DOHH2 (cell line): ENCODE data around the gene SPON2.

Experiments
- H3F3A ChIP-seq: fragments of 200-600 bp; sonication (generic), shearing (Covaris generic); 2 replicates; pipeline ENCODE4 v1.6.0; 2016; ENCODE audit warnings: antibody characterized with exemption, mild to moderate bottlenecking; ENCODE audit not compliant: control insufficient read depth, insufficient read depth
- H3K27ac ChIP-seq: fragments of 200-600 bp; sonication (generic); 2 replicates; pipeline ENCODE4 v1.5.1; 2014; ENCODE audit warnings: low read depth, mild to moderate bottlenecking, low read length, moderate library complexity
- H3K27me3 ChIP-seq: fragments of 200-600 bp; sonication (generic); 2 replicates; pipeline ENCODE4 v1.6.1; 2014; ENCODE audit warnings: mild to moderate bottlenecking, low read length, mixed read lengths; ENCODE audit not compliant: control insufficient read depth
- H3K36me3 ChIP-seq: fragments of 200-600 bp; sonication (generic); 2 replicates; pipeline ENCODE4 v1.6.1; 2014; ENCODE audit warnings: mild to moderate bottlenecking, low read length, moderate library complexity, mixed read lengths; ENCODE audit not compliant: control insufficient read depth
- H3K4me1 ChIP-seq: fragments of 200-600 bp; sonication (generic); 2 replicates; pipeline ENCODE4 v1.6.1; 2014; ENCODE audit warnings: mild to moderate bottlenecking, low read length, mixed read lengths; ENCODE audit not compliant: control insufficient read depth
- H3K4me2 ChIP-seq: fragments of 200-600 bp; sonication (generic); 2 replicates; pipeline ENCODE4 v1.6.0; 2014; ENCODE audit warnings: mild to moderate bottlenecking, low read length, moderate library complexity
- H3K4me3 ChIP-seq: fragments of 200-600 bp; sonication (generic); 2 replicates; pipeline ENCODE4 v1.5.1; 2014; ENCODE audit warnings: mild to moderate bottlenecking, low read length, mixed read lengths
- H3K79me2 ChIP-seq: fragments of 200-600 bp; sonication (generic); 2 replicates; pipeline ENCODE4 v1.6.1; 2014; ENCODE audit warnings: mild to moderate bottlenecking, low read length, mixed read lengths; ENCODE audit not compliant: control insufficient read depth
- H3K9me2 ChIP-seq: fragments of 200-600 bp; sonication (generic); replicated peaks from 2 replicates; pipeline ENCODE4 v1.6.1; 2014; ENCODE audit warnings: mild to moderate bottlenecking, low read length, mixed read lengths; ENCODE audit not compliant: control insufficient read depth
- H3K9me3 ChIP-seq: fragments of 200-600 bp; sonication (generic); 2 replicates; pipeline ENCODE4 v1.6.1; 2014; ENCODE audit warnings: antibody characterized with exemption, low read length, mixed read lengths; ENCODE audit not compliant: control insufficient read depth, insufficient read depth
- H4K20me1 ChIP-seq: fragments of 200-600 bp; sonication (generic); 2 replicates; pipeline ENCODE4 v1.6.0; 2014; ENCODE audit warnings: low read depth, mild to moderate bottlenecking, antibody characterized with exemption, low read length, moderate library complexity; ENCODE audit not compliant: control insufficient read depth, insufficient read depth
- EZH2phosphoT487 ChIP-seq: fragments of 200-600 bp; sonication (generic); IDR thresholded peaks from 2 replicates; pipeline ENCODE4 v1.6.1; 2017; ENCODE audit warnings: borderline replicate concordance, mild to moderate bottlenecking, antibody characterized with exemption, low read length, moderate library complexity, mixed read lengths
- TF ChIP-seq, protein P1 (sequence below): fragments of 200-600 bp; sonication (generic); IDR thresholded peaks from one replicate; pipeline ENCODE4 v1.5.1; 2014; ENCODE audit warnings: antibody characterized with exemption, mild to moderate bottlenecking, low read depth, low read length; ENCODE audit not compliant: poor library complexity, severe bottlenecking

Gene SPON2

DNA sequence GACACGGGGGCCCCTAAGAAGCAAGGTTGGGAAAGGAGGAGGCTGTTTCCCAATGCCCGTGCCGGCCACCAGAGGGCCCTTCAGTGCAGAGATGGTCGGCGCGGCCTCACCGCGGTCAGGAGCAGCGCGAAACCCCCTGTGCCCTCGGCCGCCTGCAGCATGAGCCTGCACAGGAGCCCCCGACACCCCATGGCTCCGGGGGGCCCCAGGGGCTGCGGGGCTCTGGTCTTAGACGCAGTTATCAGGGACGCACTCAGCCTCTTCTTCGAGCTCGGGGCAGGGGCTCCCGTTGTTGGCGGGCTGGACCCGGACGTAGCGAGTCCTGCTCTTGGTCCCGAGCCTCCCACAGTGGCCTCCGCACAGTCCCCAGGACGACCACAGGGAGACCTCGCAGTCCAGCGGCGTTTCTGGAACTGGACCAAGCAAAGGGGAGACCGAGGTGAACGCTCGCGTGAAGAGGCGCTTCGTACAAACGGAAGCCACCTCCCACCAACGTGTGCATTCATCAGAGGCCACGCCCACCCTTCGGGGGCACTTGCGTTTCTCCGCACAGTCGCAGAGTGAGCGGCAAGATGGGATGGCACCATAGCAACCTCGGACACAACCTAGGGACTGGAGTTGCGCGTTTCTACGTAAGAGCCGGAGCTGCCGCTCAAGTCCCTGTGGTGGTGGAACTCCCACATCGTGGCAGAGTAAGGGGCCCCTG lies 5.0 kb downstream of the SPON2 start:
- H3F3A ChIP-seq, result peaks cover 5% of the 10 kb centered on the region
- H3K4me3 ChIP-seq, result peak overlapping the region; percentile 88
- no peaks in the 10 kb centered on the region for H3K36me3 ChIP-seq
- H3K9me2 ChIP-seq, result no peaks in the 10 kb centered on the region
- H3K27ac ChIP-seq, result peak overlapping the region; percentile 68
- peaks cover 7% of the 10 kb centered on the region; the same call in 1 of the 2 replicates for H3K9me3 ChIP-seq
- peak overlapping the region; percentile 98 for H3K4me2 ChIP-seq
- no peaks in the 10 kb centered on the region for H3K79me2 ChIP-seq
- H3K27me3 ChIP-seq, result no peaks in the 10 kb centered on the region
- no peak for TF ChIP-seq EZH2phosphoT487
- TF ChIP-seq, protein P1, sequence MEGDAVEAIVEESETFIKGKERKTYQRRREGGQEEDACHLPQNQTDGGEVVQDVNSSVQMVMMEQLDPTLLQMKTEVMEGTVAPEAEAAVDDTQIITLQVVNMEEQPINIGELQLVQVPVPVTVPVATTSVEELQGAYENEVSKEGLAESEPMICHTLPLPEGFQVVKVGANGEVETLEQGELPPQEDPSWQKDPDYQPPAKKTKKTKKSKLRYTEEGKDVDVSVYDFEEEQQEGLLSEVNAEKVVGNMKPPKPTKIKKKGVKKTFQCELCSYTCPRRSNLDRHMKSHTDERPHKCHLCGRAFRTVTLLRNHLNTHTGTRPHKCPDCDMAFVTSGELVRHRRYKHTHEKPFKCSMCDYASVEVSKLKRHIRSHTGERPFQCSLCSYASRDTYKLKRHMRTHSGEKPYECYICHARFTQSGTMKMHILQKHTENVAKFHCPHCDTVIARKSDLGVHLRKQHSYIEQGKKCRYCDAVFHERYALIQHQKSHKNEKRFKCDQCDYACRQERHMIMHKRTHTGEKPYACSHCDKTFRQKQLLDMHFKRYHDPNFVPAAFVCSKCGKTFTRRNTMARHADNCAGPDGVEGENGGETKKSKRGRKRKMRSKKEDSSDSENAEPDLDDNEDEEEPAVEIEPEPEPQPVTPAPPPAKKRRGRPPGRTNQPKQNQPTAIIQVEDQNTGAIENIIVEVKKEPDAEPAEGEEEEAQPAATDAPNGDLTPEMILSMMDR, result peak; percentile 92
- H3K4me1 ChIP-seq, result peaks cover 36% of the 10 kb centered on the region
- H4K20me1 ChIP-seq, result no peaks in the 10 kb centered on the region

DNA sequence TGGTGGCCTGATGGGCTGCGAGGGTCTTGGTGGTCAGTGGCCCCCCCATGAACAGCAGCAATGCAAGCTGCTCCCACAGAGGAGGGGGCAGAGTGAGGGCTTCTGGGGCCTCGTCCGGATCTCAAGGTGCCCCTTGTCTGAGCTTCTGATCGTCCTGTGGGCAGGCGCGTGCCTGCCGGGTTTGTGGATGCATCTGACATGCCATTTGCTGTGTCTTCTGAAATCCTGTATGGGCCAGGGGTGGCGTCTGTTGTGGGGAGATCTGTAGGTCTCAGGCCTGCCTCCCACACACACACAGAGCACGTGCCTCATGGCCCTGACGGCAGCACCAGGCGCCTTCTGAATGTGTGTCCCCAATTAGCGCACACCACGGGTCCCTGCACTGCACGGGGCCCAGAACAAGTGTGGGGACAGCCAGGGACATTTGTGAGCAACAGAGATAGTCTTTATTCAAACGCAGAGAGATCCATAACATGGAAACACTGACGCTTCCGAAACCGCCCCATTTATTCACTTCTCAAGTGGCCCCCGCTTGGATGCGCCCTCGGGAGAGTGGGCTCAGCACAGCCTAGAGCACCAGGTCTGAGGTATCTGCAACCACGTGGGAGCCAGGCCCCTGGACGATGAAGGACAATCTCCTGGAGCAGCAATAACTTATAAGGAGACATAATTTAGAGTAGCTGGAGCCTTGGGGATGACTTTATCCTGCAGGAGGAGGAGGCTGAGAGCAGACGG lies 5.7 kb downstream of the SPON2 start:
- H3K4me1 ChIP-seq, result peaks cover 36% of the 10 kb centered on the region
- H3K36me3 ChIP-seq, result no peaks in the 10 kb centered on the region
- peaks cover 7% of the 10 kb centered on the region; the same call in 1 of the 2 replicates for H3K9me3 ChIP-seq
- no peak for TF ChIP-seq EZH2phosphoT487
- peak overlapping the region; percentile 88 for H3K4me3 ChIP-seq
- H3K4me2 ChIP-seq, result peak overlapping the region; percentile 98
- H3F3A ChIP-seq, result peaks cover 5% of the 10 kb centered on the region
- no peaks in the 10 kb centered on the region for H3K79me2 ChIP-seq
- H3K9me2 ChIP-seq, result no peaks in the 10 kb centered on the region
- no peaks in the 10 kb centered on the region for H3K27me3 ChIP-seq
- H4K20me1 ChIP-seq, result no peaks in the 10 kb centered on the region
- no peak overlapping the region for H3K27ac ChIP-seq

DNA sequence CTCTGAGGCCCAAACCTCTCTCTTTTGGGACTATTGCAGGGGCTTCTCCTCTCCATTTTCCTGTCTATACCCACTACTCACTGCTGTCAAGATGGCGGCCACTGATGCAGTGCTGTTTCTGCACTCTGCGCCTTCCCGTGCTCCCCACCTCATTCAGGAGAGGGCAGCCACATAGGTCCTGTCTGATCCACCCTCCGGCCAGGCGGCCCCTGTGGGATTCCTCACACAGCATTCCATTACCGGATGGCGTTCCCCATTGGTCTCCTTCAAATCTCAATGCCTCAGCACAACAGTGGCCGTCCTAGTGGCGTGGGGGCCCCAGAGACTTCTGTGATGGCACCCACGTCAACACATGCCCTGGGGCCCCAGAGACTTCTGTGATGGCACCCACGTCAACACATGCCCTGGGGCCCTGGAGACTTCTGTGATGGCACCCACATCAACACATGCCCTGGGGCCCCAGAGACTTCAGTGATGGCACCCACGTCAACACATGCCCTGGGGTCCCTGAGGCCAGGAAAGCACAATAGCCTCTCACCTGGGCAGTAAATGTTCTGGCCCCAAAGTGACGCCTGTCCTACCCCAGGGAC lies 7.3 kb downstream of the SPON2 start:
- H3K36me3 ChIP-seq, result no peaks in the 10 kb centered on the region
- H3K79me2 ChIP-seq, result no peaks in the 10 kb centered on the region
- H4K20me1 ChIP-seq, result no peaks in the 10 kb centered on the region
- H3K9me3 ChIP-seq, result peaks cover 7% of the 10 kb centered on the region; the same call in 1 of the 2 replicates
- peaks cover 5% of the 10 kb centered on the region for H3F3A ChIP-seq
- H3K9me2 ChIP-seq, result no peaks in the 10 kb centered on the region
- TF ChIP-seq, protein P1, result no peak
- TF ChIP-seq EZH2phosphoT487, result no peak
- H3K27me3 ChIP-seq, result no peaks in the 10 kb centered on the region
- peaks cover 36% of the 10 kb centered on the region for H3K4me1 ChIP-seq
- no peak overlapping the region for H3K4me3 ChIP-seq
- no peak overlapping the region for H3K27ac ChIP-seq
- no peak overlapping the region for H3K4me2 ChIP-seq

DNA sequence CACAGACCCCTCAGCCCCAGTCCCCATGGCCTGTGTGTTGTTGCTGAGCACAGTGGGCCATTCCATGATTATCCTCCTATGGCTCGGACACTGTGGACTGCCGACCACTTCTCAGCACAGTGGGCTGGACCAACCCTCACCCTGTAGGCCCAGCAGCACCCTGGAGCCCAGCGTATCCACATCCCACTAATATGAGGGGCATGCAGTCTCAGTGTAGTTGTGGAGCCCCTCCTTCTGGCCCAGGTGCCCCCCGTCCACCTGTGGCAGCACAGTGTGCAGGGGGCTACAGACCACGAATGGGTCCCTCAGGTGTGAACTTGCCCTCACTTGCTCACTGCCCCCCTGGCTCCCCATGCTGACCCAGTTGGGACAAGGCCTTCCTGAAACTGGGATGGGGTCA lies 7.9 kb downstream of the SPON2 start:
- no peaks in the 10 kb centered on the region for H3K79me2 ChIP-seq
- H3K27me3 ChIP-seq, result no peaks in the 10 kb centered on the region
- peaks cover 36% of the 10 kb centered on the region for H3K4me1 ChIP-seq
- no peak overlapping the region for H3K4me2 ChIP-seq
- TF ChIP-seq EZH2phosphoT487, result no peak
- TF ChIP-seq, protein P1, result no peak
- H4K20me1 ChIP-seq, result no peaks in the 10 kb centered on the region
- H3K36me3 ChIP-seq, result no peaks in the 10 kb centered on the region
- H3K9me3 ChIP-seq, result peaks cover 7% of the 10 kb centered on the region; the same call in 1 of the 2 replicates
- peaks cover 5% of the 10 kb centered on the region for H3F3A ChIP-seq
- H3K4me3 ChIP-seq, result no peak overlapping the region
- no peak overlapping the region for H3K27ac ChIP-seq
- H3K9me2 ChIP-seq, result no peaks in the 10 kb centered on the region
